ENCODE results near the gene COL10A1. TPM values are rescaled to one million over a fixed set of nuclear protein-coding genes. Genes with fewer than 3 reads are reported as not detected.

Gene COL10A1
- polyA plus RNA-seq, 1 experiment: 0.11 TPM

Other genes starting within 250 kb of the COL10A1 start
- gene FRK, start 65.2 kb downstream of the COL10A1 start, polyA plus RNA-seq (2011; rRNA removed): 0.02 and 0.04 TPM in 2 replicates
- gene NT5DC1, start 25.3 kb downstream of the COL10A1 start, polyA plus RNA-seq (2011; rRNA removed): 12.3 and 22.1 TPM in 2 replicates
- gene TSPYL4, start 127.9 kb upstream of the COL10A1 start, polyA plus RNA-seq (2011; rRNA removed): 33.7 and 34.2 TPM in 2 replicates
- 31.9 and 43.1 TPM in 2 replicates for gene TSPYL1, start 153.8 kb upstream of the COL10A1 start, polyA plus RNA-seq (2011; rRNA removed)
- 82.1 and 109 TPM in 2 replicates for gene DSE, start 244.8 kb upstream of the COL10A1 start, polyA plus RNA-seq (2011; rRNA removed)